Kidney tubule cell (primary cell): ENCODE measurements around the gene SRP72.

Experiments used
- DNase-seq: peaks from one replicate; pipeline ENCODE4 v3.0.0-alpha.2; 2018; ENCODE audit warnings: low spot score

Gene SRP72

GRCh38 chr4:56465599-56466295 lies 1.7 kb upstream of the SRP72 start:
- DNase-seq: peak; percentile 32

- peak; percentile 92 for DNase-seq
These were observed 1.1 kb upstream of the SRP72 start for GRCh38 chr4:56466296-56466761.

- DNase-seq: no peak
These were observed 520 bp upstream of the SRP72 start for GRCh38 chr4:56466910-56467283.

GRCh38 chr4:56468097-56468422 lies 643 bp downstream of the SRP72 start:
- peak; percentile 65 for DNase-seq

GRCh38 chr4:56469489-56470210 lies 2.2 kb downstream of the SRP72 start:
- DNase-seq: peak; percentile 20

- DNase-seq: no peak
These were observed 8.5 kb downstream of the SRP72 start for GRCh38 chr4:56475917-56476316.

GRCh38 chr4:56477192-56477702 lies 9.8 kb downstream of the SRP72 start:
- DNase-seq: no peak

GRCh38 chr4:56480691-56481090 lies 13.3 kb downstream of the SRP72 start:
- DNase-seq: no peak

GRCh38 chr4:56496241-56496640 lies 28.8 kb downstream of the SRP72 start:
- DNase-seq: no peak

- peak; percentile 50 for DNase-seq
These were observed 38.1 kb downstream of the SRP72 start, which contains the start of gene ARL9 for GRCh38 chr4:56505269-56506130. TSS of gene ARL9 (plus strand) at chr4:56505791. CDS start at chr4:56505863, 72 bp downstream.

- DNase-seq: no peak
These were observed 43.7 kb downstream of the SRP72 start for GRCh38 chr4:56511098-56511497.

GRCh38 chr4:56512166-56512565 lies 44.7 kb downstream of the SRP72 start:
- no peak for DNase-seq

- no peak for DNase-seq
These were observed 46.1 kb downstream of the SRP72 start for GRCh38 chr4:56513517-56513916.

- DNase-seq: peak; percentile 68
These were observed 63.1 kb downstream of the SRP72 start for GRCh38 chr4:56530269-56531148.

GRCh38 chr4:56531149-56531770 lies 63.8 kb downstream of the SRP72 start:
- no peak for DNase-seq

- no peak for DNase-seq
These were observed 64.4 kb downstream of the SRP72 start for GRCh38 chr4:56531823-56532222.

GRCh38 chr4:56532239-56532638 lies 64.8 kb downstream of the SRP72 start:
- no peak for DNase-seq

- DNase-seq: no peak
These were observed 68.5 kb downstream of the SRP72 start for GRCh38 chr4:56535915-56536314.

GRCh38 chr4:56537147-56537546 lies 69.7 kb downstream of the SRP72 start:
- DNase-seq: no peak

- no peak for DNase-seq
These were observed 73.4 kb downstream of the SRP72 start for GRCh38 chr4:56540826-56541225.

GRCh38 chr4:56544573-56545131 lies 77.2 kb downstream of the SRP72 start:
- peak; percentile 85 for DNase-seq
